SKM-1 treated with dmso at 0.1 percent for 144 hours (cell line): ENCODE results near the gene CCSAP.
"Not testable (repeated sequence)": the region's sequence is repeated elsewhere in the genome, so short reads cannot be mapped to it uniquely, and the experiment has no call there.

ENCODE experiments used
- DNase-seq: peaks from one replicate; lab custom pipeline; 2025; ENCODE audit not compliant: unreplicated experiment; lab: John Stamatoyannopoulos, UW

CCSAP gene

DNA sequence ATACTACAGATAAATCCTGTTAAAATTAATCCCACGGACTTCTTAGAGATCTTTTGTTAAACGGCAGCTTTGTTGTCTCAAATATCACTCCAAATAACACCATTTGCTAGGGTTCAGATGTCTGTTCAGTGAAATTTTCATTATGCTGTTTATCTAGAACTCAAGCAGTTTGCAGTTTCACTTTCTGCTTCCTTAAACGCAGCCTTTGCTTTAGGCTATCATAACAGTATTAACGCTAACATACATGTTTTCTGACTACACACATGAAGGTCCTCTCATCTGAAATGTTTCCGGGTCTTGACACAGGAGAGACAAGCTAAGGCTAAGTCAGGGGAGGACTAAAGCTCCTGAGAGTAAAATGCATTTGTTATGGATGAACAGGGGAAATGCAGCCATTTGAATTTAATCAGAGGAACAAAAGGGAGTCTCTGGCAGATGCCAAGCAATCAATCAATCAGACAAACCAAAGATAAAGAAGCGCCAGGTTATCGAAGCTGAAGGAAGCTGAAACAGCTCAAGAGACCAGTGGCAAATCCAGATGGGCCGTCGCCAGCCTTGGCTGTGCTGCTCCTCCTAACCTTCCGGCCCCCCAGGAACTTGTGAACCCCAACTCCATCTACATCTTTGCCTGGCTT, 16.9 kb downstream of the CCSAP start:
- no peak for DNase-seq

DNA sequence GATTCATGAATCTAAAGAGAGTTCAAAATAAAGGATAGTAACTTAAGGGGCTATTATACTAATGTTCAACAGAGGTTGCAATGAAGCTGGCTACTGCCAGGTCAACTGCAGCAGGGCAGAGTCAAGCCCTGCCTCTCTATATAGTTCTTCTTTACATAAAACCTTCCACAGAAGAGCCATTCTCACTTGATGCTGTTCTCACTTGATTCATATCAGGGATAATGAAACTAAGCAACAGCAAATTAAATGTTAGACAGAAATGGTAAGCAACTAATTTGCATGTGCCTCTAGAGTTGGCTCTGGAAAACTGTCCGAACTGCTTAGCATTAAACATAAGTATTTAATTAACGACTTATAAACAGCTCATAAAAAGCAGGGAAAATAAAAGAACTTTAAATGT, 17.4 kb downstream of the CCSAP start:
- DNase-seq, result no peak

DNA sequence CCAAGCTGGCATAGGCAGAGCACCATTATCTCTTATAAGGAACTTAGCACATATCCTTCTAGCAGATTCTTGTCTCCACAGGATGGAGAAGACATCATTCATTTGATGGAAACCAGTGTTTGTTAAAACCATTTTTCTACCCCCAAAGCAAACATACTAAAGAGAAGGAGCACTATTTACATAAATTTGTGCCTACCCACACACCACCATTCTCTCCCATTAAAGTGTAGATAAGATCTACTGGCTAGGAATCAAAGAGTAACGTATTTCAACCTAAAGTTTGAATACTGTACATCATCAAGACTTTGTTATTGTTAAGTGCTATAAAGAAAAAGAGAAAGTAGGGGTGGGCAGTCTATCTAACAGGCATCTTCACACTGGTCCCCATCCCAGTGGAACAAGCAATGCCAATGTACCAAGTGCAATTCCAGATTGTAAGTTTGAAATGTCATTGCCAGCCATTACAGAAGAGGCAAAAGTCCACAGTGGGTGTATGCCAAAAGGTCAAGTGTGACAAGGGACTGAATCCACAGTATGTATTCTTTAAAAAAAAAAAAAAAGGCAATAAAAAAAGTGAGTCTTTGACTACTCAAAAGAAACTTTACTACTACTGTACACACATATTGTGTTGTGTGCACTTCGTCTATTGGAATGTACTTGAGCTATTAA, 18.8 kb downstream of the CCSAP start:
- no peak for DNase-seq

DNA sequence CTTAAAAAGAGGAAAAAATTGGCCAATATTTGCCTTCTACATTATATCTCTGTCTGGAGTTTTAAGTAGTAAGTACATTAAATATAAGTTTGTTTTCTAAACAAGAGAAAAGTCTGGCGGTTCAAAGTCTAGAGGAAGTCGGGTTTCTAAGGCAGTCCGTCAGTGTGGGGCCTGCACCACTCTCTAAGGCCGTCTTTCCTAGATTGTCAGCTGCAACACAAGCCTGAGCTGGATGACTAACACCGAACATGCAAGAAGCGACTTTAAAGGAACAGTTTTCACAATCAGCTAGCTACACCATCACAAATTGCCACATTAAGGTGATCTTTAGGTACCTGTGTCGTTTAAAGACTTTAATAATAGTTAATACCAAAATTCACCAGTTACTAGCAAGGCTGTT, 19.6 kb downstream of the CCSAP start:
- no peak for DNase-seq

DNA sequence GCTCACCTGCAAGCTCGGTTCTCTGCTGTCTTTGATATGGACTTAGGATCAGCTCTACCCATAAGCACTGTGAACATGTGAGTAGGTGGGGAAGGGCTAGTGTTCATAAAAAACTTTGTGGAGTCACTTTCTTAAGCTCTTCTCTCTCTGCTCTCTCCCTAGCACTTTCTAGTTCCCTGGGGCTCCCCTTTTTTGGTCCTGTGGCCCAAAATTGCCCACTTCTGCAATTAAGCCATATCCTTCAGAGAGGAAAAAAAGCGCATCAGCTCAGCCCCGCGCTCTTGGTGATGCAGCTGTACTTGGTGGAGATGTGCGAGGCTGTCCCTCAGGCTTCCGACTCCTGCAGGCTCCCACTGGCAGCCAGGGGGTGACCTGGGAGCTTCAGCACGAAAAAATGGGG, 23.4 kb downstream of the CCSAP start:
- DNase-seq, result no peak

DNA sequence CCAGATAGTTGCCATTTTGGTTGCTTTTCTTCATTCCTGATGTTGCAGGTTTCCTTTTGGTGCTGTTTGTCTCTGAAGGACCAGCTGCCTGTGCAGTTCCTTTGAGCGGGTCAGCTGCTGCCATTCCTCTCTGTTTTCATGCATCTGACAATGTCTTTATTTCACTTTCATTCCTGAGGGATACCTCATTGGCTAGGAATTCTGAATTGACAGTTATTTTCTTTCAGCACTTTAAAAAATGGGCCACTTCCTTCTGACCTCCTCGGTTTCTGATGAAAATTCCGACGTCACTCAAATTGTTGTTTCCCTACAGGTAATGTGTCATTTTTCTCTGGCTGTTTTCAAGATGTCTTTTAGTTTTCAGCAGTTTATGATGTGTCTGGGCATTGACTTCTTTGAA, 24.8 kb downstream of the CCSAP start:
- DNase-seq, result no peak

DNA sequence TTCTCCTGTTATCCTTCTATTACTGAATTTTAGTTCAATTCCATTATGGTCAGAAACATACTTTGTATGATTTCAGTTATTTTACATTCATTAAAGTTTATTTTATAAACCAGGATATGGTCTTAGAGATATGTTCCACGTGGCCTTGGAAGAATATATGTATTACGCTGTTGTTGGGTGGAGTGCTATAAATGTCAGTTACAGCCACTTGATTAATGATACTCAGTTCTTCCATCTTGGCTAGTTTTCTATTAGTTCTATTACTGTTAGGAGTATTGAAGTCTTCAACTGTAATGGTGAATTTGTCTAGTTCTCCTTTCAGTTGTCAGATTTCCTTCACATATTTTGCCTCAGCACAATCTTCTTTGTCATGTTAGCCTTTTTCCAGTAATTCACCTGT, 26.7 kb downstream of the CCSAP start:
- DNase-seq, result no peak

DNA sequence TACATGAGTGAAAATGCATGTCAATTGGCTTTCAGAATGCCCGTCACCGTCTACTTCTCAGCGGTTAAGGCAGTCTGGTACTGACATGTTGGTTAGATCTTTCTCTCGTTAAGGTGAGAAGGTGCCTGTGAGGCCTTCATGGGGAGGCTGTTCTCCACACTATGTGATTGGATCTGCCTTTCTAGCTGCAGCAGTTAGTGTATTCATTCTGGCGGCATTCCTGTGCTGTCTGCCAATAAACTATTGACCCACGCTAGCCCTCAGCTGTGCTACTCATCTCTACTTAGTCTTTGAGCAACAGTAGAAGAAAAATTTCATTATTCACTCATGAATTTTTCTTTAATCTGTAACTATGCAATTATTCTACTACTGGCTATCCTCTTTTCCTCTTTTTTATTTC, 32.0 kb downstream of the CCSAP start:
- DNase-seq, result no peak

DNA sequence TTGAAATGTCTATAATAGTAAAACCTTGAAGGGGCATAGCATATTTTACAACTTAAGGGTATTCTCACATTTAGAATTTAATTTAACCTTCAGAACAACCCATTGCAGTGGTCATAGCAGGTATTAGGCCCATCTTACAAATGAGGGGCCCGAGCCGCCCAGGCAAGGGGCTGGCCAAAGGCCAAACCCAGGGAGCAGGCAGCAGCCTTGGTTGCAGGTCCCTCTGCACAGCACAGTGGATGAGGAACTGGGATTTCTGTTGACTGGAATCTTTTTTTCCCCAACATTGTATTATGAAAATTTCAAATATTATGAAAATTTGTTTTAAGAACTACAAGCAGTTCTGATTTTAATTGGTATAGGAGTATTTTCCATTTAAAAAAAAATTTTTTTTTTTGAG, 33.2 kb downstream of the CCSAP start:
- no peak for DNase-seq

DNA sequence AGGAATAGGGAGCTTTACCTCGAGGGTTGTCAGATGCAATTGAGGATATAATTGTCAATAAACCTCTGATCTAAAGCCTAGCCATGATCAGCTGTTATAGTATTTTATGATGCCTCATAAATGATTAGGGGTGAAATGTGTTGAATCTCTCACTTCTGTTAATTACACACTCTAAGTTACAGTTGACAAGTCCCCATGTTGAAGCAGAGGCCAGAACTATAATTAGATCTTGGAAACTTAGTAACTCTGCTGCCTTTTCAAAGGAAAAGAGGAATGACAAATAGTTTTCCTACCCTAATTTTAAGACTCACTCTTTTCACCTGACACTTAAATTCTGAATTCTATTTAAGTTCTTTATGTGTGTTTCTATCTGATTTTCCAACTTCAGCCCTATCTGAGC, 33.8 kb downstream of the CCSAP start:
- no peak for DNase-seq

DNA sequence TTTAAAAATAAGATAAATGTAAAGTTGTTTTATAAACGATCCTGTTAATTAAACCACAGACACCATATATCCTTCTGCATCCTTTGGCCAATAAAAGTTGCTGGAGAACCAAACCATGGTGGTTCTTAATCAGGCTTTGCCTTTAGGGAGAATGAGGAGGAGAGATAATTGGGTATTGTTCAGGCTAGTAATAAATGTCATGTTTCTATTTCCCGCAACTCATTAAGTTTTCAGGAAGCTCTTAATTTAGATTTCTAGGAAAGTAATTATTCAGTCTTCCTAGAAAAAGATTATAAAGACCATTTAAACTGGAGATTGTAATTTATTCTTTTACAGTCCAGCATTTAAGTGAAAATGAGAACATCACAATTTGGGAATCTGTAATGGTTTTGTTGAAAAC, 37.5 kb downstream of the CCSAP start:
- DNase-seq, result no peak

DNA sequence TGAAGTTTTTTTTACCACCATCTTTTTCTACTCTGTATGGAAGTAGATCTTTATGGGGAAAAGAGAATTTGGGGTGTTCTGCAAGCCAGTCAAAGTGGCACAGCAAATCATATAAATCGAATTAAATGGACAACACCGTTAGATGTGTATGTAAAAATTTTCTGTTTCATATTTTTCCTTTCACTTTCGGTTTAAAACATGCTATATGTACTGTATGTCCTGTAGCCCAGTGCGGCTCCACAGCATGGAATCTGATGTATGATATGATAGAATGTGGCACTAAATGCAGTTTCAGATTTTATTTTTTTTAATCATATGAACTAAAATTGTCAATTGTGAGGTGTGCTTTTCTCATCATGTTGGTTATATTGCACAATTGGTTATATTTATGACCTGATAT, 39.0 kb downstream of the CCSAP start:
- DNase-seq, result no peak

DNA sequence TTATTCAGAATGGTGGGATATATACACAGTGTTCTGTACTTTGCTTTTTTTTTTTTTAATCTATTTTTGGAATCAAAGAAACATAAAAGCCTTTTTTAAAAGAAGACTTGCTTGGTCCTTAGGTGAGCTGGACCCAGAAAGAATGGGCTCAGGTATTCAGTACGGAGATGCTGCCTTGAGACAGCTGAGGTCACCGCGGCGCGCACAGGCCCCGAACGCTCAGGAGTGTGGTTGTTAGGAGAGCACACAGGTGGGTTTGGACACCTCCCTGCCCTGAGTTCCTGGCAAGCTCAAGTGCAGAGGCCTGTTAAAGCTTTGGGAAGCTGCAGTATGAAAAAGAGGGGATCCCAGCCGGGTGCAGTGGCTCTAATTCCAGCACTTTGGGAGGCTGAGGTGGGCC, 40.1 kb downstream of the CCSAP start:
- DNase-seq, result no peak

DNA sequence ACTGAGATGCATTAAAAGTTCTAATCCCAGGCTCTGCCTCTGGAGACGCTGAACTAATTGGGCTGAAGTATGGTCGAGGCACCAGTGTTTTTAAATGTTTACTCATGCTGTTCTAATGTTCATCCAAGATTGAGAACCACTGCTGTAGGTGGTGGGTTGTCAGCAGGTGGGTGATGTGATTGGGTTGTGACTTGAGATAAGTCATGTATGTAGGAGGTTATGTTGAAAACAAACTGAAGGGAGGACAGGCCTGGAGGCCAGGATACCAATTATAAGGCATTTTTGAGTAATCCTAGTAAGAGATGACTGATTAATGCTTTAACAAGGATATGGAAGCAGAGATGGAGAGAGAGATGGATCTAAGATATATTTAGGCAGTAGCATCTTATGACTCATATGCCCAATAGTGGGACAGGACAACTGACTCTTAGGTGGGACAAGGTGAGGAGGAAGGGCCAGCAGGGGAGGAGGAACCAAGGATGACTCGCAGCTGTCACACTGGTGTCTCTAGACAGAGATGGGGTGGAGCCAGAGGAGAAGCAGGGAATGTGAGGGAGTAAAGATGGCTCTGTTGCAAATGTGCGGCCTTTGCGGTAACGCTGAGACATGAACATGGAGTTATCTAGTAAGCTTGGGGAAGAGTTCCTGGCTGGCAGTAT, 42.6 kb downstream of the CCSAP start:
- DNase-seq, result no peak

DNA sequence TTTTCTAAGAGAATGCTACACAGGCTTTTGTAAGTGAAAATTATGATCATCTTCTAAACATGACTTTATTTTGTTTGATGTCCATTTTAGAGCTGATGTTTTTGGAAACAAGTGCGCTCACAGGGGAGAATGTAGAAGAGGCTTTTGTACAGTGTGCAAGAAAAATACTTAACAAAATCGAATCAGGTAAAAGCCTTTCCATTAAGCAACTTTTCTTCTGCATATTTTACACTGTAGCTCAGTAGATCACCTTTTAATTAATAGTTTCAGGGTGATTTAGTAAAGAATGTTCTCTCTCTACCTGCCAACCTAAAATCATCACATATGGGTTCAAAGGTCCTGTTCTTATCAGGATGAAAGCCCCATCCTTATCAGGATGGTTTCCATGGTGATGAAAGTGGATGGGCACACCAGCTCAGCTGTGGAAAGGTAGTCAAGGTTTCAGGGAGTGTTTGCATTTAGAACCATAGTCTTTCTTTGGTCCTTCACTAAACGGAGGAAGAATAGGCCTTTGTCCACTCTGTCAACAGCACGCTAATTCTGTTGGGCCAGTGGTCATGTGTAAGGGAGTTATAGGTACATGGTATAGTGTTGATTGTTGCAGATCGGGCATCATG, 43.9 kb downstream of the CCSAP start:
- DNase-seq, result no peak

DNA sequence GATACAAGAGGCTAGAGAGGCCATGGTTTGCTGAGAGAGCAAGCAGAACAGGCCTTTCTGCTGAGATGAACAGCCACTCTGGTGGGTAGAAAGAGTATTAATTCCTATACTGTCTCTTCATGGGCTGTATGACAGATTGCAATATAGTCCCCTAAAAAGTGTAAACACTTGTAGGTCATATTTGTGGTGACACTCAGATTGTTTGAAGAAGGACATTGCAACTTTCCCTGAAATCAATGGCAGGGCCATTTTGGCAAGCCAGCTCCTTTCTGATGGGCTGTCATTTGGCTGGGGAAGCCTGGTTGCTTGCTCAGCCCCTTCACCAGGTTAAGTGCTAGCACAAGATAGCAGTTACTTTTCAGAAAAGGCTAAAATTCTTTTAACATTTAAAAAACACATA, 44.4 kb downstream of the CCSAP start:
- DNase-seq, result no peak

DNA sequence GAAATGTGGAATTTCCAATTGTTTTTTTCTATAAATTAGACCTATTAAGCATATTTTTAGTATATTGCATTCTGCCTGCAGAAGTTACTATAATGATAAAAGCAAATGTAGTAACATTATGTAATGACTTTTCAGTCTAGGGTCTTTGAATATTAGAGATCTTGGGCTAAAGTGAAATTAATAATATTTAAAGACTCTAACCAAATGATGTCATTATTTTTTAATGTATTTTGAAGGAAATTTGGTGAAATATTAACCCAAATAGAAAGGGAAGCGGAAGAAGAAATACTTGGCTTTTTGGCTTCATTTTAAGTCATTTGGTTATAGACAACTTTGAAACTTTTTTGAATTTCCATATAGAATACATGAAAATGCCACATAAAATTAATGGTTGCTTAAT, 45.1 kb downstream of the CCSAP start:
- DNase-seq, result no peak

DNA sequence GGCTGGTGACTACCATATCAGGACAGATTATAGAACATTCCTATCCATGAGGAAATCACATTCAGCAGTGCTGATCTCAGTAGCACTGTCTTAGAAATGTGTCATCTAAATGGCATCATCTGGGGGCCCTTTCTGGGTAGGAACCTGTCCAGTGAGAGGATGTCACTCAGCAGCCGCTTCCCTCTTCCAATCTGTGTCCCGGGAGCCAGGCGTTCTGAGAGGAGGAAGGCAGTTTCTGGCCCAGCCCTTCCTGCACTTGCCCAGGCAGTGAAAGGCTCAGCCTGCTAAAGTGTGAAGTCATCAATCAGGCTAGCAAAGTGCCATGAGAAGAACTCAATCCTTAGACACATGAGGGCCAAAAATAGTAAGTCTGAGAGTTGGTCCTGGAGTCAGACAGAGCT, 46.3 kb downstream of the CCSAP start:
- DNase-seq, result no peak

DNA sequence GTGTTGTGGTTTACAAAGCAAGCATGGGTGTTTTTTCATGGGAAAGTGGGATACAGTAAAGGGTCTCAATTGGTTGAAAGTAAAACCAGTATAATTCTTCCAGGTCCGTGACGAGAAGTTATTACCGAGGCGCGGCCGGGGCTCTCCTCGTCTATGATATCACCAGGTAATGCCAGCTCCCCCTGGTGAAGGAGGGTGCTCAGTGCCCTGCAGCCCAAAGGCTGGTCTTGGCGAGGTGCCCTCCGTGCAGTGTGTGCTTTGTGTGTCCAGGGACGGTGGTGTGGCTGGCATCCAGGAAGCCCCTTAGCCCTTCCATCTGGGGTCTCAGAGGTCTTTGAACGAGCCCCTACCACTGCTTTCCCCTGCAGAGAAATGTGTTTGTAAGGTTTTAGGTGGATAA, 47.1 kb downstream of the CCSAP start:
- DNase-seq, result no peak

DNA sequence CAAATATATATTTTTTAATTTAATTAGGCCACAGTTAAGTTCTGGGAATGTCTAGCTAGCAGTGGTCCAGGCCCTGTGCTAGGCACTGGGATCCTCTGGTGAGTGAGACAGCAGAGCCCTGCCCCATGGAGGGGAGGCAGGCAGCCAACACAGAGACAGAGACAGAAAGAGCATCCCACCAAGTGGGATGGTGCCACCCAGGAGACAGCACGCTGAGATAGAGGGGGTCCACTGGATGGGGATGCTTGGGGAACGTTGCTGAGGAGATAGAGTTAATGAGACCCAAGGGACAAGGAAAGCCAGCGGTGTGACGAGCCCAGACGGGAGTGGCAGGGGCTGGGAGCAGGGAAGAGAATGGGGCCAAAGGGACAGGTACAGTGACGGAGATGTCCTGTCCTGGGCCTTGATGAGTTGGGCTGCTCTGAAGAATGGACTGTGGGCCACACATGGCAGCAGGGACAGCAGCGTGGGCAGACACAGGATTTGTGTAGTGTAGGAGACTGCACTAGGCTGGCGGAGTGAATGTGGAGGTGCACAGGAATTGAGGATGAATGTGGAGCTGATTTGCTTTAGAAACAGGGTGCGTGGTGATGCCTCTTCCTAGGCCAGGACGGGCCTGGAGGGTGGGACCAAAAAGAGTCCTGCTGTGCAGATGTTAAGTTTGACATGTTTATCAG, 49.2 kb downstream of the CCSAP start:
- no peak for DNase-seq

DNA sequence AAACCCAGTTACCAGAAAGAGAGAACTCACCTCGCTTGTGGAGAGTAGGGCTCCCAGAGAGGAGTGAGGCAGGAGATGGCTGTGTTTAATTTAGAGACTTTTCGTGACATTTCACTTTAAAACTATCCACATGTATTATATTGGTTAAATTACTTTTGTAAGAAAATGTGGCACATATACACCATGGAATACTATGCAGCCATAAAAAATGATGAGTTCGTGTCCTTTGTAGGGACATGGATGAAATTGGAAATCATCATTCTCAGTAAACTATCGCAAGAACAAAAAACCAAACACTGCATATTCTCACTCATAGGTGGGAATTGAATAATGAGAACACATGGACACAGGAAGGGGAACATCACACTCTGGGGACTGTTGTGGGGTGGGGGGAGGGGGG, 51.2 kb downstream of the CCSAP start:
- DNase-seq, result not testable (repeated sequence)

DNA sequence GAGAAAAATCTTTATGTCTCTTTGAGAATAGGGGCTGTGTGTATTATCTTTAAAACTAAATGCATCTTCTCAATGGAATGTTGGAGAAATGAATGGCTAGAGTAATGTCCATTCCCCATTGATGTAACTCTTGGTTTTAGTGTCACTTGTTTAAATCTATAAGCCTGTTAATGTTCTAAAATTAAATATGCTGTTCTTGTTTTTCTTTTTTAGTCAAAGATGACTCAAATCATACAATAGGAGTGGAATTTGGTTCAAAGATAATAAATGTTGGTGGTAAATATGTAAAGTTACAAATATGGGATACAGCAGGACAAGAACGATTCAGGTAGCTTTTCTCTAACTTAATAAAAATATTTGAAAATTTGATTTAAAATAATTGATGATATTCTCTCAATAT, 54.3 kb downstream of the CCSAP start:
- no peak for DNase-seq
